GM20000 (cell line): ENCODE results near the gene ADCY3.

Experiments
- DNase-seq: peaks from one replicate; pipeline ENCODE4 v3.0.0; 2012; ENCODE audit warnings: low spot score
- TF ChIP-seq, protein P1 (sequence below): IDR thresholded peaks from 2 replicates; pipeline ENCODE4 v1.5.1; 2012; ENCODE audit warnings: mild to moderate bottlenecking, control low read depth; ENCODE audit errors: extremely low read depth, missing control alignments

The ADCY3 gene

DNA sequence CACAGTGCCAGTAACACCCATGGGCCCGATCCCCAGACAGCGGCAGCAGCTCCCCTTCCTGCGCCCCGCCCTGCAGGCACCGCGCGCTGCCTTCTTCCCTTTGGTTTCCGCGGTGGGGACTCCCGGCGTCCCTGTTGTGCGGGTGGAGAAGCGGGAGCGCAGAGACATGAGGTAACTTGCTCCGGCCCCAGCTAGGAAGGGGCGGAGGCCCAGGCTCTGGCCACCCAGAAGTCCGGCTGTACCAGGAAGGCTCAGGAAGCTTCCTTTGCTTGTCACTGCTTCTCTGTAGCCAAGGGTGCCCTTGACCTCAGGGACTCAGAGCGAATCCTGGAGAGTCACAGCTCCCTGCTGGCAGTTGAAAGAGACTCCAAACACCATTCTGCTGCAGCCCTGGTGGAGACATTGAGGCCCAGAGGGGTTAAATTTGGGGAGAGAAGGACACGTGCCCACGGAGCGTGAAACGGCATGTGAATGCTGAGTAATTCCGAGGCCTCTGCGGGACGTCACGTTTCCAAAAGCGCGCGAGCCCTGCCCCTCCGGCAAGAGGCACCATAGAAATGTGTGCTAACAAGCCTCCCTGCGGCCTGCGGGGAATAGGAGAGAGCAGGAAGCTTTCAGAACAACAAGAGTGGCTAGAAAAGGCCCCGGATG lies 6.7 kb upstream of the ADCY3 start:
- TF ChIP-seq, protein P1, sequence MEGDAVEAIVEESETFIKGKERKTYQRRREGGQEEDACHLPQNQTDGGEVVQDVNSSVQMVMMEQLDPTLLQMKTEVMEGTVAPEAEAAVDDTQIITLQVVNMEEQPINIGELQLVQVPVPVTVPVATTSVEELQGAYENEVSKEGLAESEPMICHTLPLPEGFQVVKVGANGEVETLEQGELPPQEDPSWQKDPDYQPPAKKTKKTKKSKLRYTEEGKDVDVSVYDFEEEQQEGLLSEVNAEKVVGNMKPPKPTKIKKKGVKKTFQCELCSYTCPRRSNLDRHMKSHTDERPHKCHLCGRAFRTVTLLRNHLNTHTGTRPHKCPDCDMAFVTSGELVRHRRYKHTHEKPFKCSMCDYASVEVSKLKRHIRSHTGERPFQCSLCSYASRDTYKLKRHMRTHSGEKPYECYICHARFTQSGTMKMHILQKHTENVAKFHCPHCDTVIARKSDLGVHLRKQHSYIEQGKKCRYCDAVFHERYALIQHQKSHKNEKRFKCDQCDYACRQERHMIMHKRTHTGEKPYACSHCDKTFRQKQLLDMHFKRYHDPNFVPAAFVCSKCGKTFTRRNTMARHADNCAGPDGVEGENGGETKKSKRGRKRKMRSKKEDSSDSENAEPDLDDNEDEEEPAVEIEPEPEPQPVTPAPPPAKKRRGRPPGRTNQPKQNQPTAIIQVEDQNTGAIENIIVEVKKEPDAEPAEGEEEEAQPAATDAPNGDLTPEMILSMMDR, result no peak

GRCh38 chr2:24926220-24926601 lies 6.2 kb upstream of the ADCY3 start:
- TF ChIP-seq, protein P1, result no peak
- no peak for DNase-seq

More for the DNA sequence above, 6.7 kb upstream of the ADCY3 start:
- no peak for DNase-seq

DNA sequence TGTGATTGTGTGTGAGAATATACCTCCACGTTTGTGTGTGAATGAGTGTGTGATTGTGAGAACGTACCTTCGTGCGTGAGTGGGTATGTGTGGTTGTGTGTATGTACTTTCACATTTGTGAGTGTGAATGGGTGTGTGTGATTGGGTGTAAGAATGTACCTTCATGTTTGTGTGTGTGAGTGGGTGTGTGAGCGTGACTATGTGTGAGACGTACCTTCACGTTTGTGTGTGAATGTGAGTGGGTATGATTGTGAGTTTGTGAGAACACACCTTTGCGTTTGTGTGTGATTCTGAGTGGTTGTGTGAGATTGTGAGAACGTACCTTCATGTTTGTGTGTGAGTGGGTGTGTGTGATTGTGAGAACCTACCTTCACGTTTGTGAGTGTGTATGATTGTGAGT lies 5.8 kb upstream of the ADCY3 start:
- TF ChIP-seq, protein P1, result no peak
- no peak for DNase-seq

DNA sequence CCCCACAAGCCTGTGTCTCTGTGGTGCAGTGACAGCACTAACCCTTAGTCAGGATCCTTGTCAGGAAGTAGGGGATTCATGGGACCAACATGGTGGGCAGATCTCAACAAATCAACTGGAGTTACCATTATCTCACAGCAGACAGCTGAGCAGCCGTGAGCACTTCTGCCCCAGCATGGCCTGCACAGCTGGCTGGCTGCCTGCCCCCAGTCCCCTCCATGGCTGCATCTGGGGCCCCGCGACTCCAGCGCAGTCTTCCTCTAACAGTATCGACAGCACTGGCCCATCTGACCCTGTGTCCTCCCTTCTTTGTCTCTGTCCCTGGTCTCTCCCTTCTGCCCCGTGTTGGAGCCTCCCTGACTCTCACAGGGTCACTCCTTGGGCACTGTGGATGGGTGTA lies 4.7 kb upstream of the ADCY3 start:
- DNase-seq, result no peak
- TF ChIP-seq, protein P1, result no peak

GRCh38 chr2:24924266-24924665 lies 4.2 kb upstream of the ADCY3 start:
- no peak for DNase-seq
- TF ChIP-seq, protein P1, result no peak

GRCh38 chr2:24923106-24923505 lies 3.1 kb upstream of the ADCY3 start:
- TF ChIP-seq, protein P1, result no peak
- no peak for DNase-seq

DNA sequence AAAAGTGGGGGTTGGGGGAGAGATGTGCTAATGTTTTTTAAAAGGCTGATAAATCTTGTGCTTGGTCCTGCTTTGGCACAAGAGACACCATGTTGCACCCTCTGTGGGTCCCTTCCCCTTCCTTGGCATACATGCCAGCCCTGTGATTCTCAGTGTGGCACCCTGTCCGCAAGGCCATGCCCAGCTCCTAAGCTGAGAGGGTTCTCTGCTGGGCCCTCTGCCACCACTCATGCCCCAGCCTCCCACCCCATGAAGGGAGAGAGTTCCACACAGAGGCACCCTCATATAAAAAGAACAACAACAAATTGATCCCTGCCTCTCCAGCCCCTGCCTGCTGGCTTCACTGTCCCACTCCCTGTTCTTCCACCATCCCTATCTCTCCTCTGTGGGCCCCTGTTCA lies 2.5 kb upstream of the ADCY3 start:
- TF ChIP-seq, protein P1, result no peak
- no peak for DNase-seq
